ENCODE data around the gene PIGZ. TPM values are rescaled to one million over a fixed set of nuclear protein-coding genes. Genes with fewer than 3 reads are reported as not detected.

Gene PIGZ
- total and polyA plus RNA-seq, 2 donors from 2014 or later, result 1.4 to 3.5 TPM

DNA sequence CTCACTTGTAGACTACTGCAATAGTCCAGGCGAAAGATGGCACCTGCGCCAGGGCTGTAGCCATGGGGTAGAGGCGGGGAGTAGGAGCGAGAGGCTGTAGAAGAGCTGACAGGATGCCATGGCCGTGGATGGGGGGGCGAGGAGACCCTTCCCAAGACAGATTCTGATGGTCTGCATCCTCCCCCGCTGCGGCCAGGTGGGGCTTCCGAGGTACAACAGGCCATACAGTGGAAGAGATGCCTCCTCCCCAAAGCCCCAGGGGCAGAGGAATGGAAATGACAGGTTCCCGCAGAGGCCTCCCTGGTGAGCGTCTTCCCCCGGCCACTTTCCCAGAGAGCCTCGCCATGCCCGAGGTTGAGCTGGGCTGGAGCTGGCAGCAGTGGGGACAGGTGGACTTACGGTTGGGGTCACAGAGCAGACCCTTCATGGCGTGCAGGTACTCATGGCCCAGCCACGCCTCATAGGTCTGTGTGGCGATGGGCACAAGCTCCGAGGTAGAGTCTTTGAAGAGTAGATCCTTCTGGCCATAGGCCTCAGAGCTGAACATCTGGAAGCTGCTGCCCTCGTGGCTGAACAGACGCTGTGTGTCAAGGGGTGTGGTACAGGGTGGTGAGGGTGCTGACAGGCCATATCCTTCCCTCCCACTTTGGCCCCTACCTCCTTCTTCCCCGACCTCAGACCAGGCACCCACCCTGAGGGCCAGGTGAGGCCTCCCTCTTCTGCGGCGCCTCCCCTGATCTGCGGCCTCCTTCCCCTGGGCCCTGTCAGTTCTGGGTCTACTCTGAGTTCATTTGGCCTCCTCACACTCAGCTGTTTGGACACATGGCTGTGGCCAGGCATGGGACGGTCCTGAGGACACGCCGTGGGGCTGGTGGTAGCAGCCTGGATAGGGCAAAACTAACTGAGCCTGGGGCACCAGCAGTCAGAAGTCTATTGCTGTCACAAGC lies 47.4 kb upstream of the PIGZ start:
- no peak overlapping the region for H3K27ac ChIP-seq (ENCODE audit: low read depth in 2 of 2, low read length in 2 of 2)
- intact Hi-C loops (cut with DNase I), result no loop called here
- TF ChIP-seq, protein P1, sequence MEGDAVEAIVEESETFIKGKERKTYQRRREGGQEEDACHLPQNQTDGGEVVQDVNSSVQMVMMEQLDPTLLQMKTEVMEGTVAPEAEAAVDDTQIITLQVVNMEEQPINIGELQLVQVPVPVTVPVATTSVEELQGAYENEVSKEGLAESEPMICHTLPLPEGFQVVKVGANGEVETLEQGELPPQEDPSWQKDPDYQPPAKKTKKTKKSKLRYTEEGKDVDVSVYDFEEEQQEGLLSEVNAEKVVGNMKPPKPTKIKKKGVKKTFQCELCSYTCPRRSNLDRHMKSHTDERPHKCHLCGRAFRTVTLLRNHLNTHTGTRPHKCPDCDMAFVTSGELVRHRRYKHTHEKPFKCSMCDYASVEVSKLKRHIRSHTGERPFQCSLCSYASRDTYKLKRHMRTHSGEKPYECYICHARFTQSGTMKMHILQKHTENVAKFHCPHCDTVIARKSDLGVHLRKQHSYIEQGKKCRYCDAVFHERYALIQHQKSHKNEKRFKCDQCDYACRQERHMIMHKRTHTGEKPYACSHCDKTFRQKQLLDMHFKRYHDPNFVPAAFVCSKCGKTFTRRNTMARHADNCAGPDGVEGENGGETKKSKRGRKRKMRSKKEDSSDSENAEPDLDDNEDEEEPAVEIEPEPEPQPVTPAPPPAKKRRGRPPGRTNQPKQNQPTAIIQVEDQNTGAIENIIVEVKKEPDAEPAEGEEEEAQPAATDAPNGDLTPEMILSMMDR (IDR thresholded peaks at IDR 0.05; ENCODE audit: borderline replicate concordance, extremely low read depth, insufficient read depth), result no peak

DNA sequence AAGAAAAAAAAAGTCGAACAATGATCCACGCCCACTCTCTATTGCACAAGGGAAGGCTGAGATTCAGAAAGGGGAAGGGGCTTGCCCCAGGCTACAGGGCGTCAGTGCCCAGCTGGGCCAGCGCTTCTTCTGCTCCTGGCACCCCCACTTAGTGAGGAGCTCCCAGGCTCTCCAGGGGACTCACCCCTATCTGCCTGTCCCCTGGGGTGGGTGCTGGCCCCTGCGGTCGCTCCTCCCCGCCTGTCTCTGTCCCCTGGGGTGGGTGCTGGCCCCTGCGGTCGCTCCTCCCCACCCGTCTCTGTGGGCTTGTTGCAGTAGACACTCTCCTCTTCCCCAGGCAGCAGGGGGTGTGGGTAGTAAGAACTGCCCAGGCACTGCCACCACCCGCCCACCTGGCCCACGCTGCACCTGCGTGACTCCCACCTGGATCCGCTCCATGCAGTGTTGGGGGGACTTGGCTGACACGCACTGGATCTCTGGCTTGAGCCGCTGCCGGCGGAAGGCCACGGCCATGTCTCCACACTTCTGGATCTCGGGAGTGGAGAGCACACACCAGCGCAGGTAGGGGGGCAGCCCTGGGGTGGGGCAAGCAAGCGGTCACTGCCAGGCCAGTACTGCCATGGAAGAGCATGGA lies 46.4 kb upstream of the PIGZ start:
- Histone ChIP-seq H3K36me3 (ENCODE audit: control insufficient read depth in 2 of 3, insufficient read depth in 3 of 3, low read length in 3 of 3) (no peaks in the 10 kb centered on the region), H3K27me3 (ENCODE audit: control insufficient read depth, insufficient read depth, low read length) (no peaks in the 10 kb centered on the region), H3K4me1 (ENCODE audit: control insufficient read depth in 2 of 3, insufficient read depth in 2 of 3, low read depth in 1 of 3, low read length in 3 of 3) (no peaks in the 10 kb centered on the region), H3K4me3 (ENCODE audit: low read length in 3 of 3) (no peak overlapping the region), H3K9me3 (ENCODE audit: control insufficient read depth in 2 of 3, insufficient read depth in 1 of 3, low read length in 3 of 3) (no peaks in the 10 kb centered on the region), H3K27ac (ENCODE audit: low read depth in 2 of 2, low read length in 2 of 2) (no peak overlapping the region), H3K9ac (ENCODE audit: low read length in 3 of 3) (no peak overlapping the region)
- DNase-seq, result peak in 1 of 5 donors; percentile 70
- no peak for FAIRE-seq
- intact Hi-C loops (cut with DNase I), result no loop called here
- TF ChIP-seq, protein P1 (IDR thresholded peaks at IDR 0.05; ENCODE audit: borderline replicate concordance, extremely low read depth, insufficient read depth), result no peak

More for the DNA sequence above, 47.4 kb upstream of the PIGZ start:
- H3K9ac ChIP-seq (ENCODE audit: low read length in 3 of 3), result no peak overlapping the region
- FAIRE-seq (no peak), DNase-seq (peak in 1 of 5 donors; percentile 29)
- H3K4me3 ChIP-seq (ENCODE audit: low read length in 3 of 3), result no peak overlapping the region
- no peaks in the 10 kb centered on the region for H3K4me1 ChIP-seq (ENCODE audit: control insufficient read depth in 2 of 3, insufficient read depth in 2 of 3, low read depth in 1 of 3, low read length in 3 of 3)
- H3K9me3 ChIP-seq (ENCODE audit: control insufficient read depth in 2 of 3, insufficient read depth in 1 of 3, low read length in 3 of 3), result no peaks in the 10 kb centered on the region
- H3K36me3 ChIP-seq (ENCODE audit: control insufficient read depth in 2 of 3, insufficient read depth in 3 of 3, low read length in 3 of 3), result no peaks in the 10 kb centered on the region
- no peaks in the 10 kb centered on the region for H3K27me3 ChIP-seq (ENCODE audit: control insufficient read depth, insufficient read depth, low read length)

DNA sequence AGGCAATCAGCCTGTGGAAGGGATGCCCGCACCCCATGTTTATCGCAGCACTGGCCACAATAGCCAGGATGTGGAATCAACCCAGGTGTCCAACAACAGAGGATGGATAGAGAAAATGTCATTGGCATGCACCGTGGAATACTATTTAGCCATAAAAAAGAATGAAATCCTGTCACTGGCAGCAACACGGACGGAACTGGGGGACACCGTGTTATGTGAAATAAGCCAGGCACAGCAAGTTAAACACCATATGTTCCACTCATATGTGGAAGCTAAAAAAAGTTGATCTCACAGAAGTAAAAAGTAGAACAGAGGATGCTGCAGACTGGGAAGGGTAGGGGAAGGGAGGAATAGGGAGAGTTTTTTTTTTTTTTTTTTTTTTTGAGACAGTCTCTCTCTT lies 45.4 kb upstream of the PIGZ start:
- Histone ChIP-seq H3K4me3 (ENCODE audit: low read length in 3 of 3) (no peak overlapping the region), H3K4me1 (ENCODE audit: control insufficient read depth in 2 of 3, insufficient read depth in 2 of 3, low read depth in 1 of 3, low read length in 3 of 3) (no peaks in the 10 kb centered on the region), H3K9me3 (ENCODE audit: control insufficient read depth in 2 of 3, insufficient read depth in 1 of 3, low read length in 3 of 3) (no peaks in the 10 kb centered on the region), H3K27me3 (ENCODE audit: control insufficient read depth, insufficient read depth, low read length) (no peaks in the 10 kb centered on the region), H3K36me3 (ENCODE audit: control insufficient read depth in 2 of 3, insufficient read depth in 3 of 3, low read length in 3 of 3) (no peaks in the 10 kb centered on the region), H3K9ac (ENCODE audit: low read length in 3 of 3) (no peak overlapping the region), H3K27ac (ENCODE audit: low read depth in 2 of 2, low read length in 2 of 2) (no peak overlapping the region)
- intact Hi-C loops (cut with DNase I), result no loop called here
- no peak for FAIRE-seq
- DNase-seq, result peak in 1 of 5 donors; percentile 25
- TF ChIP-seq, protein P1 (IDR thresholded peaks at IDR 0.05; ENCODE audit: borderline replicate concordance, extremely low read depth, insufficient read depth), result no peak

Data from kidney (tissue), 14 donors.